Measurements from ENCODE around the gene SRGAP1. TPM values are rescaled to one million over a fixed set of nuclear protein-coding genes. Genes with fewer than 3 reads are reported as not detected.

The SRGAP1 gene
- total and polyA plus RNA-seq, 2 of the 13 experiments (the other 11 are each of a cell fraction or from before 2014, with no cell fraction given) = 1.6 to 3.4 TPM

DNA sequence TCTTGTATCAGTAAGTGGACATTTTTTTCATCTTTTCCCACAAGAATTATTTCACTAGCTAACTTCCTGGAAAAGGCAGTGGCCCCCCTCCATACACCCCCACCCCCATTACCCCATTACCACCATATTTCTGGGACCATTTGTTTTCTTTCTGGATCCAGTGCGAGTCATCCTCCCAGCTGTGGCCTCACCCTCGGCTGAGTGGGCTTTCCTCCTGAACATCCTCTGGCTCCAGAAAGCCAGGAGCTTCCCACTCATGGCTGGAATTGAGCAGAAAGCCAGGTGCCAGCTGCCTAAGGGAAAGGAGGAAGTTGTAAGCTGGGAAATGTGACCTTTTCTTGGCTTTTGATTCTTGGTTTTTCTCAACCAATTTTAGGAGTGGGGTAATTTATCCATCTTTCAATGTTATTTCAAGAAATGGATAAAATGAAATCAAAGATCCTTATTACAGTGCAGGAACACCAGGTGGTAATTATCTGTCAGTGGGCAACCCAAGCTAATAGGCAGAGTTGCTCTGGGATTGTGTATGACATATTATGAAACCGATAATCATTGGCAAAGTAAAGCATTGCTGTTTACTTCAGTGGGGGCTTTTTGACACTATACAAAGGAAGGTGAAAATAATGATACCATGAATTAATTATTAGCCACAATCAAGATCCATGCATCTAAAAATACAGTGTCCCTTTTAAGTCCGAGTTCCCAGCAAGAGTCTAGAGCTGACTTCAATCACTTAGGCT lies 253.0 kb downstream of the SRGAP1 start (continued):
- TF ChIP-seq, protein P1, sequence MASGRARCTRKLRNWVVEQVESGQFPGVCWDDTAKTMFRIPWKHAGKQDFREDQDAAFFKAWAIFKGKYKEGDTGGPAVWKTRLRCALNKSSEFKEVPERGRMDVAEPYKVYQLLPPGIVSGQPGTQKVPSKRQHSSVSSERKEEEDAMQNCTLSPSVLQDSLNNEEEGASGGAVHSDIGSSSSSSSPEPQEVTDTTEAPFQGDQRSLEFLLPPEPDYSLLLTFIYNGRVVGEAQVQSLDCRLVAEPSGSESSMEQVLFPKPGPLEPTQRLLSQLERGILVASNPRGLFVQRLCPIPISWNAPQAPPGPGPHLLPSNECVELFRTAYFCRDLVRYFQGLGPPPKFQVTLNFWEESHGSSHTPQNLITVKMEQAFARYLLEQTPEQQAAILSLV (CRISPR knock-in tag; IDR thresholded peaks at IDR 0.05; ENCODE audit: borderline replicate concordance) = no peak

DNA sequence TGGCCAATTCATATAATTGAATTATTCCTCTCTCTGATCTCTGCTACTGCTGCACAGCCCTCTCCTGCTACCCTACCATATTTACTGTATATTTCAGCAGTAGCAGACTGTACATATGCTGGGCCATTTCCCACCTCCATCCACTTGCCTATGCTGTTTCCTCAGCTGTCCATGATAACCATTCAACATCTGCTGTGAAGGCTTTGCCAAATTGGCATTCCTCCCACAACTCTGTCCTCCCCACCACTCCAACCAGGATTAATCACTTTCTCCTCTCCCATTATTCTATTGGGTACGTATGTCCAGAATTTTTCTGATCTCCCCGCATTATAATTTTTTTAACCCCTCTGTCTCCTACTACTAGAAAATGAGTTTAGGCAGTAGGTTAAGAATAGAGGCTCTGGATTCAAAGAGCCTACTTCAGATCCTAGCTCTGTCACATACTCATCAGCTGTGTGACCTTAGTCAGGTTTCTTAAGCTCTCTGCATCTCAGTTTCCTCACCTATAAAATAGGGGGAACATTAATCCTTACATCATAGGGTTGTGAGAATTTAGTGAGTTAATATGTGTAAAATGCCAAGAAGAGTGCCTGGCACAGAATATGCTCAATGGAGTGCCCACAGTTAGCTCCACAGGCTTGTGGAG lies 254.3 kb downstream of the SRGAP1 start:
- TF ChIP-seq, protein P2, sequence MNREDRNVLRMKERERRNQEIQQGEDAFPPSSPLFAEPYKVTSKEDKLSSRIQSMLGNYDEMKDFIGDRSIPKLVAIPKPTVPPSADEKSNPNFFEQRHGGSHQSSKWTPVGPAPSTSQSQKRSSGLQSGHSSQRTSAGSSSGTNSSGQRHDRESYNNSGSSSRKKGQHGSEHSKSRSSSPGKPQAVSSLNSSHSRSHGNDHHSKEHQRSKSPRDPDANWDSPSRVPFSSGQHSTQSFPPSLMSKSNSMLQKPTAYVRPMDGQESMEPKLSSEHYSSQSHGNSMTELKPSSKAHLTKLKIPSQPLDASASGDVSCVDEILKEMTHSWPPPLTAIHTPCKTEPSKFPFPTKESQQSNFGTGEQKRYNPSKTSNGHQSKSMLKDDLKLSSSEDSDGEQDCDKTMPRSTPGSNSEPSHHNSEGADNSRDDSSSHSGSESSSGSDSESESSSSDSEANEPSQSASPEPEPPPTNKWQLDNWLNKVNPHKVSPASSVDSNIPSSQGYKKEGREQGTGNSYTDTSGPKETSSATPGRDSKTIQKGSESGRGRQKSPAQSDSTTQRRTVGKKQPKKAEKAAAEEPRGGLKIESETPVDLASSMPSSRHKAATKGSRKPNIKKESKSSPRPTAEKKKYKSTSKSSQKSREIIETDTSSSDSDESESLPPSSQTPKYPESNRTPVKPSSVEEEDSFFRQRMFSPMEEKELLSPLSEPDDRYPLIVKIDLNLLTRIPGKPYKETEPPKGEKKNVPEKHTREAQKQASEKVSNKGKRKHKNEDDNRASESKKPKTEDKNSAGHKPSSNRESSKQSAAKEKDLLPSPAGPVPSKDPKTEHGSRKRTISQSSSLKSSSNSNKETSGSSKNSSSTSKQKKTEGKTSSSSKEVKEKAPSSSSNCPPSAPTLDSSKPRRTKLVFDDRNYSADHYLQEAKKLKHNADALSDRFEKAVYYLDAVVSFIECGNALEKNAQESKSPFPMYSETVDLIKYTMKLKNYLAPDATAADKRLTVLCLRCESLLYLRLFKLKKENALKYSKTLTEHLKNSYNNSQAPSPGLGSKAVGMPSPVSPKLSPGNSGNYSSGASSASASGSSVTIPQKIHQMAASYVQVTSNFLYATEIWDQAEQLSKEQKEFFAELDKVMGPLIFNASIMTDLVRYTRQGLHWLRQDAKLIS (CRISPR knock-in tag; IDR thresholded peaks at IDR 0.05) = no peak
- TF ChIP-seq POLR2AphosphoS2 (IDR thresholded peaks at IDR 0.05; ENCODE audit: low read depth, low read length) (no peak), IRX3 (CRISPR knock-in tag; IDR thresholded peaks at IDR 0.05; ENCODE audit: borderline replicate concordance, low read depth) (no peak), TSC22D2 (CRISPR knock-in tag; IDR thresholded peaks at IDR 0.05; ENCODE audit: borderline replicate concordance) (no peak), CENPX (CRISPR knock-in tag; IDR thresholded peaks at IDR 0.05) (no peak), DNMT1 (CRISPR knock-in tag; IDR thresholded peaks at IDR 0.05) (no peak)
- TF ChIP-seq, protein P3, sequence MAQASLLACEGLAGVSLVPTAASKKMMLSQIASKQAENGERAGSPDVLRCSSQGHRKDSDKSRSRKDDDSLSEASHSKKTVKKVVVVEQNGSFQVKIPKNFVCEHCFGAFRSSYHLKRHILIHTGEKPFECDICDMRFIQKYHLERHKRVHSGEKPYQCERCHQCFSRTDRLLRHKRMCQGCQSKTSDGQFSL (CRISPR knock-in tag; IDR thresholded peaks at IDR 0.05) = no peak
- TF ChIP-seq, protein P4, sequence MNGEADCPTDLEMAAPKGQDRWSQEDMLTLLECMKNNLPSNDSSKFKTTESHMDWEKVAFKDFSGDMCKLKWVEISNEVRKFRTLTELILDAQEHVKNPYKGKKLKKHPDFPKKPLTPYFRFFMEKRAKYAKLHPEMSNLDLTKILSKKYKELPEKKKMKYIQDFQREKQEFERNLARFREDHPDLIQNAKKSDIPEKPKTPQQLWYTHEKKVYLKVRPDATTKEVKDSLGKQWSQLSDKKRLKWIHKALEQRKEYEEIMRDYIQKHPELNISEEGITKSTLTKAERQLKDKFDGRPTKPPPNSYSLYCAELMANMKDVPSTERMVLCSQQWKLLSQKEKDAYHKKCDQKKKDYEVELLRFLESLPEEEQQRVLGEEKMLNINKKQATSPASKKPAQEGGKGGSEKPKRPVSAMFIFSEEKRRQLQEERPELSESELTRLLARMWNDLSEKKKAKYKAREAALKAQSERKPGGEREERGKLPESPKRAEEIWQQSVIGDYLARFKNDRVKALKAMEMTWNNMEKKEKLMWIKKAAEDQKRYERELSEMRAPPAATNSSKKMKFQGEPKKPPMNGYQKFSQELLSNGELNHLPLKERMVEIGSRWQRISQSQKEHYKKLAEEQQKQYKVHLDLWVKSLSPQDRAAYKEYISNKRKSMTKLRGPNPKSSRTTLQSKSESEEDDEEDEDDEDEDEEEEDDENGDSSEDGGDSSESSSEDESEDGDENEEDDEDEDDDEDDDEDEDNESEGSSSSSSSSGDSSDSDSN (CRISPR knock-in tag; IDR thresholded peaks at IDR 0.05) = no peak
- TF ChIP-seq, protein P5, sequence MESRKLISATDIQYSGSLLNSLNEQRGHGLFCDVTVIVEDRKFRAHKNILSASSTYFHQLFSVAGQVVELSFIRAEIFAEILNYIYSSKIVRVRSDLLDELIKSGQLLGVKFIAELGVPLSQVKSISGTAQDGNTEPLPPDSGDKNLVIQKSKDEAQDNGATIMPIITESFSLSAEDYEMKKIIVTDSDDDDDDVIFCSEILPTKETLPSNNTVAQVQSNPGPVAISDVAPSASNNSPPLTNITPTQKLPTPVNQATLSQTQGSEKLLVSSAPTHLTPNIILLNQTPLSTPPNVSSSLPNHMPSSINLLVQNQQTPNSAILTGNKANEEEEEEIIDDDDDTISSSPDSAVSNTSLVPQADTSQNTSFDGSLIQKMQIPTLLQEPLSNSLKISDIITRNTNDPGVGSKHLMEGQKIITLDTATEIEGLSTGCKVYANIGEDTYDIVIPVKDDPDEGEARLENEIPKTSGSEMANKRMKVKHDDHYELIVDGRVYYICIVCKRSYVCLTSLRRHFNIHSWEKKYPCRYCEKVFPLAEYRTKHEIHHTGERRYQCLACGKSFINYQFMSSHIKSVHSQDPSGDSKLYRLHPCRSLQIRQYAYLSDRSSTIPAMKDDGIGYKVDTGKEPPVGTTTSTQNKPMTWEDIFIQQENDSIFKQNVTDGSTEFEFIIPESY (CRISPR knock-in tag; IDR thresholded peaks at IDR 0.05) = no peak
- ATAC-seq (no peak), DNase-seq (ENCODE audit: low spot score) (no peak), FAIRE-seq (no peak)
- no peak overlapping the region for H3K4me2 ChIP-seq (ENCODE audit: low read depth, low read length)
- H3K36me3 ChIP-seq (replicated peaks in 1 of 2; ENCODE audit: control insufficient read depth in 1 of 2, insufficient read depth in 2 of 2, low read length in 2 of 2) = peaks cover 0 to 8% of the 10 kb centered on the region in 2 experiments; a peak in 1 of 5 replicates
- ChIA-PET POLR2A (no interaction called here), CTCF (ENCODE audit: low intra/inter-chr PET ratio, low total read pairs) (no interaction called here)
- no peaks in the 10 kb centered on the region for H3K79me2 ChIP-seq (ENCODE audit: insufficient read depth, low read length)
- H3K4me3 ChIP-seq (replicated peaks in 1 of 3; ENCODE audit: insufficient read depth in 1 of 3, low read depth in 2 of 3, low read length in 3 of 3) = no peak overlapping the region
- no peak overlapping the region for H3K27ac ChIP-seq (ENCODE audit: extremely low read length, insufficient read depth, low read length)
- no TSS peak for BruUV-seq (replicated peaks)
- H2AFZ ChIP-seq (ENCODE audit: low read length) = no peak overlapping the region
- 100% methylated on average over 2 of the region's 2 CpGs for WGBS (ENCODE audit: low lambda C conversion rate)
- no peaks in the 10 kb centered on the region for H3K4me1 ChIP-seq (ENCODE audit: insufficient read depth, low read length)
- in situ Hi-C loops (cut with HindIII; ENCODE audit: extremely low pct_ligation_motif_present, low pct_unique_long_range_greater_than_20kb) (no loop called here), intact Hi-C loops (cut with micrococcal nuclease; ENCODE audit: unreplicated experiment) (no loop called here)
- H3K27me3 ChIP-seq (ENCODE audit: control insufficient read depth in 1 of 2, insufficient read depth in 2 of 2, low read length in 2 of 2) = no peaks in the 10 kb centered on the region
- no peaks in the 10 kb centered on the region for H3K9me3 ChIP-seq (ENCODE audit: low read length)
- no peak overlapping the region for H3K9ac ChIP-seq (ENCODE audit: insufficient read depth, low read depth, low read length)
- H4K20me1 ChIP-seq (ENCODE audit: insufficient read depth, low read length) = no peaks in the 10 kb centered on the region
